Astrocyte (in vitro differentiated cells and primary cell): Measurements from ENCODE around the gene ISLR2. TPM values are rescaled to one million over a fixed set of nuclear protein-coding genes. Genes with fewer than 3 reads are reported as not detected.

Experiments
- DNase-seq: peaks from one replicate; pipeline ENCODE4 v3.0.0-alpha.2; 2010; ENCODE audit warnings: low read depth
- FAIRE-seq: peaks from 2 replicates; lab custom pipeline; 2011; peaks lifted over from hg19 to GRCh38; lab: Jason Lieb, UNC
- H2AFZ ChIP-seq: 2 replicates; pipeline ENCODE4 v1.6.0; 2012; ENCODE audit warnings: low read depth, low read length, inconsistent platforms
- H3K27ac ChIP-seq: 2 replicates; pipeline ENCODE4 v1.5.1; 2011; ENCODE audit warnings: low read depth, low read length, inconsistent platforms
- H3K27me3 ChIP-seq: 2 replicates; pipeline ENCODE4 v1.6.0; 2011; ENCODE audit warnings: low read length, inconsistent platforms; ENCODE audit not compliant: insufficient read depth
- H3K36me3 ChIP-seq: 2 replicates; pipeline ENCODE4 v1.5.1; 2011; ENCODE audit warnings: low read length, inconsistent platforms; ENCODE audit not compliant: insufficient read depth
- H3K4me1 ChIP-seq: 2 replicates; pipeline ENCODE4 v1.5.1; 2011; ENCODE audit warnings: low read length, inconsistent platforms; ENCODE audit not compliant: insufficient read depth
- H3K4me2 ChIP-seq: 2 replicates; pipeline ENCODE4 v1.6.0; 2012; ENCODE audit warnings: low read length, inconsistent platforms
- H3K4me3 ChIP-seq: 2 replicates; pipeline ENCODE4 v1.5.1; 2011; ENCODE audit warnings: low read depth, mild to moderate bottlenecking, low read length, inconsistent platforms; ENCODE audit not compliant: insufficient read depth
- H3K79me2 ChIP-seq: 2 replicates; pipeline ENCODE4 v1.6.0; 2012; ENCODE audit warnings: mild to moderate bottlenecking, low read length, inconsistent platforms; ENCODE audit not compliant: insufficient read depth
- H3K9ac ChIP-seq: 2 replicates; pipeline ENCODE4 v1.6.0; 2012; ENCODE audit warnings: mild to moderate bottlenecking, low read length, inconsistent platforms
- H3K9me3 ChIP-seq: 2 replicates; pipeline ENCODE4 v1.5.1; 2012; ENCODE audit warnings: low read depth, mild to moderate bottlenecking, low read length, inconsistent platforms; ENCODE audit not compliant: insufficient read depth
- H4K20me1 ChIP-seq: 2 replicates; pipeline ENCODE4 v1.6.0; 2012; ENCODE audit warnings: low read length, inconsistent platforms; ENCODE audit not compliant: insufficient read depth
- H3K27ac Mint-ChIP-seq: one replicate; pipeline ENCODE4 v1.8.0; 2021; ENCODE audit warnings: mild to moderate bottlenecking, mixed read lengths; ENCODE audit not compliant: unreplicated experiment
- H3K27me3 Mint-ChIP-seq: one replicate; pipeline ENCODE4 v1.8.0; 2021; ENCODE audit warnings: low read depth, mixed read lengths; ENCODE audit not compliant: unreplicated experiment
- H3K36me3 Mint-ChIP-seq: one replicate; pipeline ENCODE4 v1.8.0; 2021; ENCODE audit warnings: low read depth, mixed read lengths; ENCODE audit not compliant: unreplicated experiment
- H3K4me1 Mint-ChIP-seq: one replicate; pipeline ENCODE4 v1.8.0; 2021; ENCODE audit warnings: low read depth, mixed read lengths; ENCODE audit not compliant: unreplicated experiment
- H3K4me3 Mint-ChIP-seq: one replicate; pipeline ENCODE4 v1.8.0; 2021; ENCODE audit warnings: mild to moderate bottlenecking, moderate library complexity, mixed read lengths; ENCODE audit not compliant: unreplicated experiment
- H3K9me3 Mint-ChIP-seq: one replicate; pipeline ENCODE4 v1.8.0; 2021; ENCODE audit warnings: mild to moderate bottlenecking, mixed read lengths; ENCODE audit not compliant: unreplicated experiment
- CTCF ChIP-seq: IDR thresholded peaks from 2 replicates; pipeline ENCODE4 v1.5.1; 2011; ENCODE audit warnings: low read depth, mild to moderate bottlenecking, inconsistent platforms, low read length, moderate library complexity; ENCODE audit not compliant: insufficient read depth
- EZH2 ChIP-seq: IDR thresholded peaks from 2 replicates; pipeline ENCODE4 v1.6.1; 2012; ENCODE audit warnings: mild to moderate bottlenecking, low read length, inconsistent platforms; ENCODE audit not compliant: insufficient read depth
- total RNA-seq: library from RNA; stranded (reverse); gene quantifications from 2 replicates; pipeline ENCODE4 v1.2.1, GENCODE V29; 2021

ISLR2 gene
- total RNA-seq, 1 donor from 2014 or later: 0.14 TPM

GRCh38 chr15:74133694-74134386 lies 3.5 kb downstream of the ISLR2 start:
- peaks cover 34% of the 10 kb centered on the region for H3K9me3 Mint-ChIP-seq
- H3K27me3 Mint-ChIP-seq: peaks cover 70% of the 10 kb centered on the region
- no peak overlapping the region for H3K4me3 ChIP-seq
- no peak overlapping the region for H3K27ac Mint-ChIP-seq
- H3K9ac ChIP-seq: no peak overlapping the region
- no peaks in the 10 kb centered on the region for H3K36me3 ChIP-seq
- no peak overlapping the region for H3K4me3 Mint-ChIP-seq
- H3K9me3 ChIP-seq: peaks cover 18% of the 10 kb centered on the region
- TF ChIP-seq CTCF: peak; percentile 1
- TF ChIP-seq EZH2: no peak
- no peak overlapping the region for H3K4me2 ChIP-seq
- DNase-seq (no peak), FAIRE-seq (no peak)
- no peak overlapping the region for H3K27ac ChIP-seq
- no peaks in the 10 kb centered on the region for H4K20me1 ChIP-seq
- peaks cover 32% of the 10 kb centered on the region for H3K4me1 ChIP-seq
- H3K4me1 Mint-ChIP-seq: peaks cover 2% of the 10 kb centered on the region
- H3K79me2 ChIP-seq: no peaks in the 10 kb centered on the region
- H3K36me3 Mint-ChIP-seq: no peaks in the 10 kb centered on the region
- peaks cover 58% of the 10 kb centered on the region for H3K27me3 ChIP-seq
- no peak overlapping the region for H2AFZ ChIP-seq

DNA sequence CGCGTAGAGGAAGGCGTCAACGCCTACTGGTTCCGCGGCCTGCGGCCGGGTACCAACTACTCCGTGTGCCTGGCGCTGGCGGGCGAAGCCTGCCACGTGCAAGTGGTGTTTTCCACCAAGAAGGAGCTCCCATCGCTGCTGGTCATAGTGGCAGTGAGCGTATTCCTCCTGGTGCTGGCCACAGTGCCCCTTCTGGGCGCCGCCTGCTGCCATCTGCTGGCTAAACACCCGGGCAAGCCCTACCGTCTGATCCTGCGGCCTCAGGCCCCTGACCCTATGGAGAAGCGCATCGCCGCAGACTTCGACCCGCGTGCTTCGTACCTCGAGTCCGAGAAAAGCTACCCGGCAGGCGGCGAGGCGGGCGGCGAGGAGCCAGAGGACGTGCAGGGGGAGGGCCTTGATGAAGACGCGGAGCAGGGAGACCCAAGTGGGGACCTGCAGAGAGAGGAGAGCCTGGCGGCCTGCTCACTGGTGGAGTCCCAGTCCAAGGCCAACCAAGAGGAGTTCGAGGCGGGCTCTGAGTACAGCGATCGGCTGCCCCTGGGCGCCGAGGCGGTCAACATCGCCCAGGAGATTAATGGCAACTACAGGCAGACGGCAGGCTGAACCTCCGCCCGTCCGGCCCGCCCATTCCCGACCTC lies 4.1 kb downstream of the ISLR2 start:
- peaks cover 2% of the 10 kb centered on the region for H3K4me1 Mint-ChIP-seq
- Histone ChIP-seq H3K27ac (no peak overlapping the region), H3K27me3 (peaks cover 51% of the 10 kb centered on the region), H3K36me3 (no peaks in the 10 kb centered on the region), H2AFZ (no peak overlapping the region), H3K4me3 (no peak overlapping the region), H3K4me2 (no peak overlapping the region), H3K79me2 (no peaks in the 10 kb centered on the region), H3K4me1 (peaks cover 28% of the 10 kb centered on the region), H3K9me3 (peaks cover 18% of the 10 kb centered on the region), H3K9ac (no peak overlapping the region), H4K20me1 (no peaks in the 10 kb centered on the region)
- H3K9me3 Mint-ChIP-seq: peaks cover 33% of the 10 kb centered on the region
- H3K27ac Mint-ChIP-seq: peak overlapping the region; percentile 89
- H3K27me3 Mint-ChIP-seq: peaks cover 68% of the 10 kb centered on the region
- DNase-seq: no peak
- peak; percentile 76 for TF ChIP-seq EZH2
- no peak for TF ChIP-seq CTCF
- H3K36me3 Mint-ChIP-seq: no peaks in the 10 kb centered on the region
- H3K4me3 Mint-ChIP-seq: no peak overlapping the region
- no peak for FAIRE-seq
